GM12878 (cell line): ENCODE data around the gene LORICRIN. TPM values are rescaled to one million over a fixed set of nuclear protein-coding genes. Genes with fewer than 3 reads are reported as not detected.

Source experiments
- ATAC-seq: fragments of 200-7000 bp; cut with Tn5 transposase; 3 replicates; pipeline ENCODE4 v1.9.1; 2020; ENCODE audit warnings: mild to moderate bottlenecking, moderate library complexity
- BruUV-seq: library from RNA; stranded (reverse); fragments of 400-500 nt; replicated peaks from 2 replicates; lab custom pipeline; 2021; lab: Mats Ljungman, UMichigan
- CTCF ChIA-PET: fragments of 300-600 bp; sonication (Branson Sonifier 250); formaldehyde crosslinking; extraction: SDS; loops from one replicate; lab custom pipeline; 2021; ENCODE audit warnings: inconsistent platforms; lab: Yijun Ruan, JAX
- POLR2A ChIA-PET: fragments of 350-600 bp; formaldehyde crosslinking; extraction: SDS; loops from one replicate; lab custom pipeline; 2021; ENCODE audit warnings: inconsistent platforms; lab: Charles Lee
- RAD21 ChIA-PET: fragments of 300-600 bp; sonication (Branson Sonifier 250); formaldehyde crosslinking; loops from one replicate; lab custom pipeline; 2023; ENCODE audit warnings: antibody characterized with exemption; ENCODE audit not compliant: unreplicated experiment; lab: Charles Lee
- SMC1A ChIA-PET: fragments of 300-600 bp; sonication (Branson Sonifier 250); formaldehyde crosslinking; loops from one replicate; lab custom pipeline; 2023; ENCODE audit not compliant: unreplicated experiment, uncharacterized antibody; lab: Charles Lee
- DNase-seq: peaks from one replicate; pipeline ENCODE4 v3.0.0-alpha.2; 2011; ENCODE audit warnings: low read depth, low spot score
- FAIRE-seq: peaks from 3 replicates; lab custom pipeline; 2011; peaks lifted over from hg19 to GRCh38; lab: Jason Lieb, UNC
- H2AFZ ChIP-seq: 2 replicates; pipeline ENCODE4 v1.6.0; 2011; ENCODE audit warnings: low read depth, low read length, control low read depth; ENCODE audit not compliant: control insufficient read depth
- H3K27ac ChIP-seq: 2 replicates; pipeline ENCODE4 v1.5.1; 2011; ENCODE audit warnings: control low read depth; ENCODE audit not compliant: control insufficient read depth, insufficient read depth
- H3K27me3 ChIP-seq, 2 experiments: replicated peaks in 1 of 2; 2 replicates each; pipeline versions ENCODE4 v1.6.0 to v1.6.1; 2011; ENCODE audit warnings: low read length in 1 of 2; ENCODE audit not compliant: control insufficient read depth in 2 of 2, insufficient read depth in 2 of 2
- H3K36me3 ChIP-seq, 2 experiments: 2 replicates each; pipeline ENCODE4 v1.5.1; 2011; ENCODE audit warnings: low read length in 1 of 2; ENCODE audit not compliant: control insufficient read depth in 2 of 2, insufficient read depth in 2 of 2
- H3K4me1 ChIP-seq: 2 replicates; pipeline ENCODE4 v1.6.1; 2011; ENCODE audit warnings: mild to moderate bottlenecking, low read length, moderate library complexity, mixed read lengths; ENCODE audit not compliant: control insufficient read depth, insufficient read depth
- H3K4me2 ChIP-seq: 2 replicates; pipeline ENCODE4 v1.6.0; 2011; ENCODE audit warnings: control low read depth; ENCODE audit not compliant: control insufficient read depth, insufficient read depth
- H3K4me3 ChIP-seq: fragments of 200-600 bp; sonication (generic); 2 replicates; pipeline ENCODE4 v1.5.1; 2016
- H3K79me2 ChIP-seq: 2 replicates; pipeline ENCODE4 v1.6.0; 2011; ENCODE audit warnings: low read length; ENCODE audit not compliant: control insufficient read depth, insufficient read depth
- H3K9ac ChIP-seq: 2 replicates; pipeline ENCODE4 v1.8.0; 2011; ENCODE audit warnings: low read length, control low read depth, mixed read lengths; ENCODE audit not compliant: control insufficient read depth, insufficient read depth
- H3K9me3 ChIP-seq: replicated peaks from 3 replicates; pipeline ENCODE4 v1.5.1; 2011; ENCODE audit warnings: mild to moderate bottlenecking, low read length; ENCODE audit not compliant: control insufficient read depth, insufficient read depth
- H4K20me1 ChIP-seq: 2 replicates; pipeline ENCODE4 v1.6.0; 2011; ENCODE audit not compliant: control insufficient read depth, insufficient read depth
- BACH1 ChIP-seq: fragments of 450-650 bp; IDR thresholded peaks from 2 replicates; pipeline ENCODE4 v1.6.1; 2017; ENCODE audit warnings: mild to moderate bottlenecking, borderline replicate concordance
- ETV6 ChIP-seq, 2 experiments: fragments of 450-650 bp in 1 of 2; IDR thresholded peaks in 1 of 2; conservative IDR thresholded peaks in 1 of 2; 2 replicates each; pipeline ENCODE4 v1.6.1; 2014; ENCODE audit warnings: antibody characterized with exemption in 1 of 2, borderline replicate concordance in 1 of 2, low read depth in 1 of 2, mild to moderate bottlenecking in 1 of 2, moderate library complexity in 1 of 2
- FOS ChIP-seq: IDR thresholded peaks from 3 replicates; pipeline ENCODE4 v1.6.1; 2011; ENCODE audit warnings: borderline replicate concordance; ENCODE audit not compliant: insufficient read length; ENCODE audit errors: extremely low read depth
- IKZF1 ChIP-seq: fragments of 450-650 bp; conservative IDR thresholded peaks from 2 replicates; pipeline ENCODE4 v1.6.1; 2017; ENCODE audit warnings: antibody characterized with exemption, mild to moderate bottlenecking
- KAT2A ChIP-seq: conservative IDR thresholded peaks from 2 replicates; pipeline ENCODE4 v1.6.1; 2011; ENCODE audit warnings: low read depth, low read length; ENCODE audit not compliant: control insufficient read depth
- PML ChIP-seq: IDR thresholded peaks from 2 replicates; pipeline ENCODE4 v1.6.1; 2012; ENCODE audit warnings: low read length, inconsistent platforms
- POLR2A ChIP-seq: IDR thresholded peaks from 2 replicates; pipeline ENCODE4 v1.6.1; 2011; ENCODE audit warnings: low read depth, mild to moderate bottlenecking, low read length
- RAD51 ChIP-seq: fragments of 450-650 bp; IDR thresholded peaks from 2 replicates; pipeline ENCODE4 v1.6.1; 2016; ENCODE audit warnings: moderate library complexity, mild to moderate bottlenecking, inconsistent platforms
- RFX5 ChIP-seq: IDR thresholded peaks from 2 replicates; pipeline ENCODE4 v1.6.1; 2011; ENCODE audit warnings: low read depth, low read length, improper control_type of control experiment
- SIX5 ChIP-seq: IDR thresholded peaks from 2 replicates; pipeline ENCODE4 v1.6.1; 2011; ENCODE audit warnings: mild to moderate bottlenecking, low read depth, low read length, moderate library complexity; ENCODE audit not compliant: severe bottlenecking
- SMARCA5 ChIP-seq: fragments of 450-650 bp; IDR thresholded peaks from 2 replicates; pipeline ENCODE4 v1.6.1; 2017; ENCODE audit warnings: mild to moderate bottlenecking
- SP1 ChIP-seq: IDR thresholded peaks from one replicate; pipeline ENCODE4 v1.6.1; 2011; ENCODE audit warnings: low read depth, low read length
- SPI1 ChIP-seq: IDR thresholded peaks from 2 replicates; pipeline ENCODE4 v1.6.1; 2011; ENCODE audit warnings: low read depth, mild to moderate bottlenecking, low read length, moderate library complexity, borderline replicate concordance; ENCODE audit not compliant: insufficient read depth
- STAT1 ChIP-seq: fragments of 450-650 bp; conservative IDR thresholded peaks from 2 replicates; pipeline ENCODE4 v1.6.1; 2014; ENCODE audit warnings: antibody characterized with exemption, mild to moderate bottlenecking
- YBX1 ChIP-seq: fragments of 450-650 bp; IDR thresholded peaks from 2 replicates; pipeline ENCODE4 v1.6.1; 2016; ENCODE audit warnings: antibody characterized with exemption
- ZBED1 ChIP-seq: IDR thresholded peaks from 2 replicates; pipeline ENCODE4 v1.6.1; 2016; ENCODE audit warnings: borderline replicate concordance
- ZSCAN29 ChIP-seq: fragments of 450-650 bp; IDR thresholded peaks from 2 replicates; pipeline ENCODE4 v1.6.1; 2017; ENCODE audit warnings: mild to moderate bottlenecking, moderate library complexity
- WGBS: methylation state at CpG from one replicate; pipeline ENCODE4 v1.1.6; 2016; ENCODE audit warnings: low lambda C conversion rate; ENCODE audit not compliant: insufficient replicate concordance, insufficient coverage; ENCODE audit errors: missing lambda C conversion rate; 5-methylcytosine and 5-hydroxymethylcytosine counted together
- in situ Hi-C: fragments of 300-500 bp; cut with MboI; formaldehyde crosslinking; loops from 9 replicates; pipeline ENCODE4 v1.14.3; 2018; ENCODE audit warnings: mixed read lengths
- intact Hi-C: fragments of 100-400 bp; cut with micrococcal nuclease; formaldehyde crosslinking; loops from one replicate; pipeline ENCODE4 v1.14.2; 2022; ENCODE audit not compliant: unreplicated experiment
- polyA plus RNA-seq, 11 experiments: library from polyadenylated mRNA; depleted of rRNA in 4 of 11; unstranded in 6 of 11; stranded (reverse) in 5 of 11; fragments of >200 nt; fragmentation: Nextera tagmentation in 4 of 11; fragmentation: Illumina TruSeq in 1 of 11; extraction: Ambion mirVana in 4 of 11; extraction: Trizol in 1 of 11; gene quantifications; 1 replicate in 1 of 11; 2 replicates in 10 of 11; pipeline versions ENCODE4 v1.2.1 to v1.2.3, GENCODE V29; 2011 to 2016; ENCODE audit warnings: inconsistent platforms in 2 of 11, missing spikeins in 2 of 11, low read depth in 1 of 11
- total RNA-seq, 4 experiments: library from RNA; depleted of rRNA in 3 of 4; stranded (reverse); fragments of >200 nt in 3 of 4; fragmentation: Illumina TruSeq in 1 of 4; extraction: Trizol in 1 of 4; gene quantifications; 2 replicates each; pipeline versions ENCODE4 v1.2.1 to v1.2.3, GENCODE V29; 2013 to 2021

LORICRIN gene
- total and polyA plus RNA-seq, 10 of the 15 experiments (the other 5 are each of a cell fraction or from before 2014, with no cell fraction given) = 0.06 to 0.37 TPM; not detected in 8

DNA sequence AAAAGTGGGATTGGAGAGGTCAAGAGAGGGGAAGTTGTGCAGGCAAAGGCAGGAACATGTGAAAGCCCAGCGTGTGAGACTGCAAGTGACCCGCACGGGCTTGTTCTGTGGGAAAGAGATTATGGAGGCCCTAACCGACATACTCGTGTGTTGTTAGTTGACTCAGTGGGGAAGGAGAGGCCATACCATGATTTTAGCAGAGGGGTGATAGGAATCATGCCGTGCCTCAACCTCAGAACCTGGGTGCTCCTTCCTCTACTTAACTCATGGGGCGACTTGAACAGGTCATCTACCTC lies 33.9 kb downstream of the LORICRIN start:
- no peak for DNase-seq
- 57% methylated on average over 6 of the region's 7 CpGs for WGBS
- CTCF ChIA-PET = no interaction called here

DNA sequence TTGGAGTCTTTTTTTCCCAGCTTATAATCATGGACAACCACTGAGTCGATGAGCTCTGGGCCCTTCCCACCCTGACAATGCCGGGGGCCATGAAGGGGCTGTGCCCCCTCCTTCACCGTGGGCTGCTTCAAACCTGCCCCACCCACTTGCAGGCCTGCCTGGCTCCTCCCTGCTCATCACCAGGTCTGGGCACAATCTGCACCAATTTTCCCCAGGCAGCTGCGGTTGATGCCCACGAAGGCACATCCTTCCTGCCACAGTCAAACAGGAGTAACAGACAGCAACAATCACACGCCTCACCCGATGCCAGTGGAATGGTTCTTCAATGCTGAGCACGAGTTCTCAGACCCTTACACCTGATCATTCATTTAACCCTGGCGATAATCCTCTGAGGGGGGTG lies 34.4 kb downstream of the LORICRIN start:
- FAIRE-seq = no peak
- Histone ChIP-seq H3K27me3 (no peaks in the 10 kb centered on the region), H4K20me1 (no peaks in the 10 kb centered on the region), H3K9ac (no peak overlapping the region), H3K36me3 (no peaks in the 10 kb centered on the region), H3K4me3 (no peak overlapping the region), H2AFZ (no peak overlapping the region), H3K27ac (no peak overlapping the region), H3K9me3 (no peaks in the 10 kb centered on the region), H3K4me2 (no peak overlapping the region), H3K79me2 (no peaks in the 10 kb centered on the region), H3K4me1 (peaks cover 9% of the 10 kb centered on the region)
- TF ChIP-seq SPI1 (no peak), POLR2A (no peak), BACH1 (no peak), ZBED1 (no peak)
- in situ Hi-C loops = no loop called here
- SMC1A ChIA-PET = interaction anchor here (0.9 kb wide), 1 partner anchor 31 kb away, joined by 3 read pairs; no protein-coding TSS in a partner anchor
- WGBS = 16% methylated on average over 9 of the region's 9 CpGs
- POLR2A ChIA-PET = no interaction called here
- intact Hi-C loops = no loop called here
- no TSS peak for BruUV-seq
- RAD21 ChIA-PET = no interaction called here
- no peak for DNase-seq
- no peak for ATAC-seq
- CTCF ChIA-PET = interaction anchor here (1.1 kb wide), 1 partner anchor 201 kb away, joined by 3 read pairs; no protein-coding TSS in a partner anchor

More for the DNA sequence above, 33.9 kb downstream of the LORICRIN start:
- Histone ChIP-seq H3K27ac (no peak overlapping the region), H3K9me3 (no peaks in the 10 kb centered on the region), H2AFZ (no peak overlapping the region), H3K4me1 (peaks cover 9% of the 10 kb centered on the region), H3K27me3 (no peaks in the 10 kb centered on the region), H4K20me1 (no peaks in the 10 kb centered on the region), H3K79me2 (no peaks in the 10 kb centered on the region), H3K4me2 (no peak overlapping the region), H3K36me3 (no peaks in the 10 kb centered on the region), H3K9ac (no peak overlapping the region), H3K4me3 (no peak overlapping the region)
- ATAC-seq (no peak), FAIRE-seq (no peak)
- ChIA-PET SMC1A (interaction anchor here (0.9 kb wide), 1 partner anchor 31 kb away, joined by 3 read pairs; no protein-coding TSS in a partner anchor), POLR2A (no interaction called here), RAD21 (no interaction called here)
- in situ Hi-C loops = no loop called here
- intact Hi-C loops = no loop called here
- no peak for TF ChIP-seq RAD51
- no peak for TF ChIP-seq YBX1
- no peak for TF ChIP-seq PML
- no peak for TF ChIP-seq ETV6 (conservative IDR thresholded peaks at IDR 0.05 in 1 of 2, IDR thresholded peaks at IDR 0.05 in 1 of 2; ENCODE audit: borderline replicate concordance in 1 of 2, low read depth in 1 of 2)
- no peak for TF ChIP-seq ZSCAN29
- no peak for TF ChIP-seq POLR2A
- no peak for TF ChIP-seq SMARCA5
- no peak for TF ChIP-seq SP1
- TF ChIP-seq IKZF1 = no peak
- TF ChIP-seq SIX5 = no peak
- no peak for TF ChIP-seq KAT2A
- TF ChIP-seq RFX5 = no peak
- no peak for TF ChIP-seq FOS
- no peak for TF ChIP-seq STAT1
- no TSS peak for BruUV-seq
